ENCODE measurements around the gene STX19. TPM values are rescaled to one million over a fixed set of nuclear protein-coding genes. Genes with fewer than 3 reads are reported as not detected.

STX19 gene
- total and polyA plus RNA-seq, 2 of the 13 experiments (the other 11 are each of a cell fraction or from before 2014, with no cell fraction given), result not detected

DNA sequence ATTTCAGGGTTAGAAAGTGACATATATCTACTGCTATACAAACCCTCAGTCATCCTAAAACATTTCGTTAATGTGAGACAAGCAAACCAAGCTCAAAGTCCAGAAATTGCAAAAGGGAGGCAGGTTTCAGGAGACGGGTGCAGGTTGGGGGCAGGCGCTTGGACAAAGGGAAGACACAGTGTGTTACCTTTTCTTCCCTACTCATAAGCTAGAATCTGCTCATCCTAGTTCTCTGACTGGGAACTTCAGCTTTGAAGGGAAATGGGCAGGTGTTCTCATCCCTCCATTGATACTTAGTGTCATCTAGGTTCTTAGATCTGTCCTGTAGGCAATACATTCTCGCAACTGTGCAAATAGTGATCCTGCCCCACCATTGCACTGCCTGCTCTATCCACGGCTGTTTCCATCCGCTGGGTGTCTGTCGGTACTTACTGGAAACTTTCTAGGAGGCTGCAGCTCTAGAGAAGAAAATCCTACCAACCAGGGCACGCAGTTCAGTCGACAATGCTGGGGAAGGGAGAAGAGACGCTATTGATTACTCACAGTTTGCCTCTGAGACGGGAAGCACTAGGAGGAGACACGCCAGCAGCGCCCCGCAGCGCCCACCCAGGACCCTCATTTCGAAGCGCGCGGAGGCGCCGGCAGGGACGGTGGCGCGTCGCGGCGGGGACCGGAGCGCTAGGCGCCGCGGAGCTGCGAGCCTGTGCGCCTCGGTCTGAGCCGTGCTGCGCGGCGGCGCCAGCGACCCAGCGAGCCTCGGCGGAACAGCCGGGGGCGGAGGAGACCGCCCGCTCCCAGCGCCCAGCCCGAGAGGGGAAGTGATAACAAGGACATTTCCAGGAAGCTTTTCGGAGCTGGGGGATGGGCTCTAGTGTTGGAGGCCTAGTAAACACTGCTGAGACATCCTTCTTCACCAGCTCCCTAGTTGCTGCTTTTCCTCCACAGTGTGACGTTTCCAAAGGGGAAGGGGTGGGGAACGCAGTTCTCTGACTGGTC lies 55.0 kb downstream of the STX19 start, which contains the start of gene PROS1 (continued):
- TF ChIP-seq, protein P1, sequence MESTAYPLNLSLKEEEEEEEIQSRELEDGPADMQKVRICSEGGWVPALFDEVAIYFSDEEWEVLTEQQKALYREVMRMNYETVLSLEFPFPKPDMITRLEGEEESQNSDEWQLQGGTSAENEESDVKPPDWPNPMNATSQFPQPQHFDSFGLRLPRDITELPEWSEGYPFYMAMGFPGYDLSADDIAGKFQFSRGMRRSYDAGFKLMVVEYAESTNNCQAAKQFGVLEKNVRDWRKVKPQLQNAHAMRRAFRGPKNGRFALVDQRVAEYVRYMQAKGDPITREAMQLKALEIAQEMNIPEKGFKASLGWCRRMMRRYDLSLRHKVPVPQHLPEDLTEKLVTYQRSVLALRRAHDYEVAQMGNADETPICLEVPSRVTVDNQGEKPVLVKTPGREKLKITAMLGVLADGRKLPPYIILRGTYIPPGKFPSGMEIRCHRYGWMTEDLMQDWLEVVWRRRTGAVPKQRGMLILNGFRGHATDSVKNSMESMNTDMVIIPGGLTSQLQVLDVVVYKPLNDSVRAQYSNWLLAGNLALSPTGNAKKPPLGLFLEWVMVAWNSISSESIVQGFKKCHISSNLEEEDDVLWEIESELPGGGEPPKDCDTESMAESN (CRISPR knock-in tag; conservative IDR thresholded peaks at IDR 0.05), result peak; percentile 90
- TF ChIP-seq, protein P2, sequence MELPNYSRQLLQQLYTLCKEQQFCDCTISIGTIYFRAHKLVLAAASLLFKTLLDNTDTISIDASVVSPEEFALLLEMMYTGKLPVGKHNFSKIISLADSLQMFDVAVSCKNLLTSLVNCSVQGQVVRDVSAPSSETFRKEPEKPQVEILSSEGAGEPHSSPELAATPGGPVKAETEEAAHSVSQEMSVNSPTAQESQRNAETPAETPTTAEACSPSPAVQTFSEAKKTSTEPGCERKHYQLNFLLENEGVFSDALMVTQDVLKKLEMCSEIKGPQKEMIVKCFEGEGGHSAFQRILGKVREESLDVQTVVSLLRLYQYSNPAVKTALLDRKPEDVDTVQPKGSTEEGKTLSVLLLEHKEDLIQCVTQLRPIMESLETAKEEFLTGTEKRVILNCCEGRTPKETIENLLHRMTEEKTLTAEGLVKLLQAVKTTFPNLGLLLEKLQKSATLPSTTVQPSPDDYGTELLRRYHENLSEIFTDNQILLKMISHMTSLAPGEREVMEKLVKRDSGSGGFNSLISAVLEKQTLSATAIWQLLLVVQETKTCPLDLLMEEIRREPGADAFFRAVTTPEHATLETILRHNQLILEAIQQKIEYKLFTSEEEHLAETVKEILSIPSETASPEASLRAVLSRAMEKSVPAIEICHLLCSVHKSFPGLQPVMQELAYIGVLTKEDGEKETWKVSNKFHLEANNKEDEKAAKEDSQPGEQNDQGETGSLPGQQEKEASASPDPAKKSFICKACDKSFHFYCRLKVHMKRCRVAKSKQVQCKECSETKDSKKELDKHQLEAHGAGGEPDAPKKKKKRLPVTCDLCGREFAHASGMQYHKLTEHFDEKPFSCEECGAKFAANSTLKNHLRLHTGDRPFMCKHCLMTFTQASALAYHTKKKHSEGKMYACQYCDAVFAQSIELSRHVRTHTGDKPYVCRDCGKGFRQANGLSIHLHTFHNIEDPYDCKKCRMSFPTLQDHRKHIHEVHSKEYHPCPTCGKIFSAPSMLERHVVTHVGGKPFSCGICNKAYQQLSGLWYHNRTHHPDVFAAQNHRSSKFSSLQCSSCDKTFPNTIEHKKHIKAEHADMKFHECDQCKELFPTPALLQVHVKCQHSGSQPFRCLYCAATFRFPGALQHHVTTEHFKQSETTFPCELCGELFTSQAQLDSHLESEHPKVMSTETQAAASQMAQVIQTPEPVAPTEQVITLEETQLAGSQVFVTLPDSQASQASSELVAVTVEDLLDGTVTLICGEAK (IDR thresholded peaks at IDR 0.05), result no peak
- TF ChIP-seq, protein P2 (CRISPR knock-in tag; IDR thresholded peaks at IDR 0.05), result peak; percentile 71; the same call in 1 of the 2 replicates
- TF ChIP-seq, protein P3, sequence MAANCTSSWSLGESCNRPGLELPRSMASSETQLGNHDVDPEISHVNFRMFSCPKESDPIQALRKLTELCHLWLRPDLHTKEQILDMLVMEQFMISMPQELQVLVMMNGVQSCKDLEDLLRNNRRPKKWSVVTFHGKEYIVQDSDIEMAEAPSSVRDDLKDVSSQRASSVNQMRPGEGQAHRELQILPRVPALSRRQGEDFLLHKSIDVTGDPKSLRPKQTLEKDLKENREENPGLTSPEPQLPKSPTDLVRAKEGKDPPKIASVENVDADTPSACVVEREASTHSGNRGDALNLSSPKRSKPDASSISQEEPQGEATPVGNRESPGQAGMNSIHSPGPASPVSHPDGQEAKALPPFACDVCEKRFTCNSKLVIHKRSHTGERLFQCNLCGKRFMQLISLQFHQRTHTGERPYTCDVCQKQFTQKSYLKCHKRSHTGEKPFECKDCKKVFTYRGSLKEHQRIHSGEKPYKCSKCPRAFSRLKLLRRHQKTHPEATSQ (CRISPR knock-in tag; IDR thresholded peaks at IDR 0.05; ENCODE audit: borderline replicate concordance), result 0 out of 2 replicates have a peak, but pooled peaks have one; percentile 15
- TF ChIP-seq MTF2 (CRISPR knock-in tag; IDR thresholded peaks at IDR 0.05; ENCODE audit: borderline replicate concordance), result no peak
- TF ChIP-seq, protein P4, sequence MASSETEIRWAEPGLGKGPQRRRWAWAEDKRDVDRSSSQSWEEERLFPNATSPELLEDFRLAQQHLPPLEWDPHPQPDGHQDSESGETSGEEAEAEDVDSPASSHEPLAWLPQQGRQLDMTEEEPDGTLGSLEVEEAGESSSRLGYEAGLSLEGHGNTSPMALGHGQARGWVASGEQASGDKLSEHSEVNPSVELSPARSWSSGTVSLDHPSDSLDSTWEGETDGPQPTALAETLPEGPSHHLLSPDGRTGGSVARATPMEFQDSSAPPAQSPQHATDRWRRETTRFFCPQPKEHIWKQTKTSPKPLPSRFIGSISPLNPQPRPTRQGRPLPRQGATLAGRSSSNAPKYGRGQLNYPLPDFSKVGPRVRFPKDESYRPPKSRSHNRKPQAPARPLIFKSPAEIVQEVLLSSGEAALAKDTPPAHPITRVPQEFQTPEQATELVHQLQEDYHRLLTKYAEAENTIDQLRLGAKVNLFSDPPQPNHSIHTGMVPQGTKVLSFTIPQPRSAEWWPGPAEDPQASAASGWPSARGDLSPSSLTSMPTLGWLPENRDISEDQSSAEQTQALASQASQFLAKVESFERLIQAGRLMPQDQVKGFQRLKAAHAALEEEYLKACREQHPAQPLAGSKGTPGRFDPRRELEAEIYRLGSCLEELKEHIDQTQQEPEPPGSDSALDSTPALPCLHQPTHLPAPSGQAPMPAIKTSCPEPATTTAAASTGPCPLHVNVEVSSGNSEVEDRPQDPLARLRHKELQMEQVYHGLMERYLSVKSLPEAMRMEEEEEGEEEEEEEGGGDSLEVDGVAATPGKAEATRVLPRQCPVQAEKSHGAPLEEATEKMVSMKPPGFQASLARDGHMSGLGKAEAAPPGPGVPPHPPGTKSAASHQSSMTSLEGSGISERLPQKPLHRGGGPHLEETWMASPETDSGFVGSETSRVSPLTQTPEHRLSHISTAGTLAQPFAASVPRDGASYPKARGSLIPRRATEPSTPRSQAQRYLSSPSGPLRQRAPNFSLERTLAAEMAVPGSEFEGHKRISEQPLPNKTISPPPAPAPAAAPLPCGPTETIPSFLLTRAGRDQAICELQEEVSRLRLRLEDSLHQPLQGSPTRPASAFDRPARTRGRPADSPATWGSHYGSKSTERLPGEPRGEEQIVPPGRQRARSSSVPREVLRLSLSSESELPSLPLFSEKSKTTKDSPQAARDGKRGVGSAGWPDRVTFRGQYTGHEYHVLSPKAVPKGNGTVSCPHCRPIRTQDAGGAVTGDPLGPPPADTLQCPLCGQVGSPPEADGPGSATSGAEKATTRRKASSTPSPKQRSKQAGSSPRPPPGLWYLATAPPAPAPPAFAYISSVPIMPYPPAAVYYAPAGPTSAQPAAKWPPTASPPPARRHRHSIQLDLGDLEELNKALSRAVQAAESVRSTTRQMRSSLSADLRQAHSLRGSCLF (CRISPR knock-in tag; IDR thresholded peaks at IDR 0.05; ENCODE audit: borderline replicate concordance), result no peak
- peak; percentile 53; the same call in 1 of the 2 replicates for TF ChIP-seq ETV5 (CRISPR knock-in tag; IDR thresholded peaks at IDR 0.05; ENCODE audit: borderline replicate concordance)
- no peak for TF ChIP-seq ZNF207 (IDR thresholded peaks at IDR 0.05; ENCODE audit: borderline replicate concordance)
- TF ChIP-seq ZFP37 (CRISPR knock-in tag; IDR thresholded peaks at IDR 0.05; ENCODE audit: borderline replicate concordance), result 0 out of 2 replicates have a peak, but pooled peaks have one; percentile 52
